ENCODE measurements around the gene PDSS2. TPM values are rescaled to one million over a fixed set of nuclear protein-coding genes. Genes with fewer than 3 reads are reported as not detected.

The PDSS2 gene
- total RNA-seq, 1 donor from 2014 or later: 14.9 TPM

GRCh38 chr6:107123501-107123900 is 335.9 kb downstream of the PDSS2 start:
- H3K4me3 Mint-ChIP-seq: no peak overlapping the region
- Histone ChIP-seq H2AFZ (replicated peaks) (no peak overlapping the region), H3K27me3 (no peaks in the 10 kb centered on the region), H3K9ac (no peak overlapping the region), H3K27ac (no peak overlapping the region), H3K79me2 (ENCODE audit: low read depth) (no peaks in the 10 kb centered on the region), H3K36me3 (no peaks in the 10 kb centered on the region), H4K20me1 (ENCODE audit: low read depth) (no peaks in the 10 kb centered on the region), H3K4me2 (no peak overlapping the region), H3K4me1 (peaks cover 7% of the 10 kb centered on the region), H3K9me3 (ENCODE audit: low read depth) (no peaks in the 10 kb centered on the region), H3K4me3 (no peak overlapping the region), H3F3A (ENCODE audit: low read depth) (peaks cover 12% of the 10 kb centered on the region)
- H3K36me3 Mint-ChIP-seq: no peaks in the 10 kb centered on the region
- H3K27me3 Mint-ChIP-seq (ENCODE audit: insufficient read depth, low read depth): peaks cover 3% of the 10 kb centered on the region
- peaks cover 27% of the 10 kb centered on the region for H3K4me1 Mint-ChIP-seq
- TF ChIP-seq, protein P1, sequence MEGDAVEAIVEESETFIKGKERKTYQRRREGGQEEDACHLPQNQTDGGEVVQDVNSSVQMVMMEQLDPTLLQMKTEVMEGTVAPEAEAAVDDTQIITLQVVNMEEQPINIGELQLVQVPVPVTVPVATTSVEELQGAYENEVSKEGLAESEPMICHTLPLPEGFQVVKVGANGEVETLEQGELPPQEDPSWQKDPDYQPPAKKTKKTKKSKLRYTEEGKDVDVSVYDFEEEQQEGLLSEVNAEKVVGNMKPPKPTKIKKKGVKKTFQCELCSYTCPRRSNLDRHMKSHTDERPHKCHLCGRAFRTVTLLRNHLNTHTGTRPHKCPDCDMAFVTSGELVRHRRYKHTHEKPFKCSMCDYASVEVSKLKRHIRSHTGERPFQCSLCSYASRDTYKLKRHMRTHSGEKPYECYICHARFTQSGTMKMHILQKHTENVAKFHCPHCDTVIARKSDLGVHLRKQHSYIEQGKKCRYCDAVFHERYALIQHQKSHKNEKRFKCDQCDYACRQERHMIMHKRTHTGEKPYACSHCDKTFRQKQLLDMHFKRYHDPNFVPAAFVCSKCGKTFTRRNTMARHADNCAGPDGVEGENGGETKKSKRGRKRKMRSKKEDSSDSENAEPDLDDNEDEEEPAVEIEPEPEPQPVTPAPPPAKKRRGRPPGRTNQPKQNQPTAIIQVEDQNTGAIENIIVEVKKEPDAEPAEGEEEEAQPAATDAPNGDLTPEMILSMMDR (IDR thresholded peaks at IDR 0.05): no peak
- TF ChIP-seq EZH2 (IDR thresholded peaks at IDR 0.05) (no peak), EZH2phosphoT487 (IDR thresholded peaks at IDR 0.05) (no peak)
- no peak overlapping the region for H3K27ac Mint-ChIP-seq
- no peak for DNase-seq (ENCODE audit: low spot score)
- H3K9me3 Mint-ChIP-seq: no peaks in the 10 kb centered on the region

GRCh38 chr6:107122748-107123147 is 336.6 kb downstream of the PDSS2 start:
- no peak overlapping the region for H3K4me3 Mint-ChIP-seq

DNA sequence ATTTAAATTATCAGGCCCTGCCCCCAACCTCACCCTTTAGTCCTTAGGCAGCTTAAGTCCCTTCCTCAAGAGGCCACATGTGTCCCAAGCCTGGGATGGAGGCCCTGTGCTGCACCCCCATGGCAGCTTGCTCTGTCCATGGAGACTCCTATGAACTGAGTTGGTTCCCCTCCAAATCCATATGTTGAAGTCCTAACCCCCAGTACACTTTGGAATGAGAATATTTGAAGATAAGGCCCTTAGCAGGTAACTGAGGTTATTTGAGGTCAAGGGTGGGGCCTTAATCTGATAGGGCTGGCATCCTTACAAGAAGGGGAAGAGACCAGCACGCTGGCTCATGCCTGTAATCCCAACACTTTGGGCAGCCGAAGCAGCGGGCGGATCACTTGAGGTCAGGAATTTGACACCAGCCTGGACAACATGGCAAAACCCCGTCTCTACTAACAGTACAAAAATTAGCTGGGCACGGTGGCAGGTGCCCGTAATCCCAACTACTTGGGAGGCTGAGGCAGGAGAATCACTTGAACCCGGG is 337.3 kb downstream of the PDSS2 start:
- Mint-ChIP-seq H3K27me3 (ENCODE audit: insufficient read depth, low read depth) (peaks cover 3% of the 10 kb centered on the region), H3K9me3 (no peaks in the 10 kb centered on the region), H3K36me3 (no peaks in the 10 kb centered on the region), H3K27ac (peak overlapping the region; percentile 44), H3K4me1 (peaks cover 29% of the 10 kb centered on the region), H3K4me3 (no peak overlapping the region)
- Histone ChIP-seq H4K20me1 (ENCODE audit: low read depth) (no peaks in the 10 kb centered on the region), H3K27me3 (no peaks in the 10 kb centered on the region), H3K36me3 (no peaks in the 10 kb centered on the region), H3K9ac (no peak overlapping the region), H3F3A (ENCODE audit: low read depth) (peaks cover 23% of the 10 kb centered on the region), H3K9me3 (ENCODE audit: low read depth) (no peaks in the 10 kb centered on the region), H3K4me1 (peaks cover 11% of the 10 kb centered on the region), H3K27ac (no peak overlapping the region), H2AFZ (replicated peaks) (no peak overlapping the region), H3K79me2 (ENCODE audit: low read depth) (no peaks in the 10 kb centered on the region), H3K4me3 (no peak overlapping the region), H3K4me2 (no peak overlapping the region)
- no peak for DNase-seq (ENCODE audit: low spot score)
- TF ChIP-seq, protein P1 (IDR thresholded peaks at IDR 0.05): no peak
- TF ChIP-seq EZH2 (IDR thresholded peaks at IDR 0.05) (no peak), EZH2phosphoT487 (IDR thresholded peaks at IDR 0.05) (no peak)

More at GRCh38 chr6:107122748-107123147, 336.6 kb downstream of the PDSS2 start:
- peaks cover 16% of the 10 kb centered on the region for H3F3A ChIP-seq (ENCODE audit: low read depth)
- no peak overlapping the region for H3K27ac ChIP-seq
- H3K27ac Mint-ChIP-seq: no peak overlapping the region
- peaks cover 3% of the 10 kb centered on the region for H3K27me3 Mint-ChIP-seq (ENCODE audit: insufficient read depth, low read depth)
- H4K20me1 ChIP-seq (ENCODE audit: low read depth): no peaks in the 10 kb centered on the region
- DNase-seq (ENCODE audit: low spot score): no peak
- H3K4me3 ChIP-seq: no peak overlapping the region
- no peak overlapping the region for H3K4me2 ChIP-seq
- H3K4me1 ChIP-seq: peaks cover 7% of the 10 kb centered on the region
- no peaks in the 10 kb centered on the region for H3K9me3 ChIP-seq (ENCODE audit: low read depth)
- H3K9ac ChIP-seq: no peak overlapping the region
- peaks cover 25% of the 10 kb centered on the region for H3K4me1 Mint-ChIP-seq
- H2AFZ ChIP-seq (replicated peaks): no peak overlapping the region
- H3K9me3 Mint-ChIP-seq: no peaks in the 10 kb centered on the region
- H3K79me2 ChIP-seq (ENCODE audit: low read depth): no peaks in the 10 kb centered on the region
- no peak for TF ChIP-seq EZH2phosphoT487 (IDR thresholded peaks at IDR 0.05)
- TF ChIP-seq EZH2 (IDR thresholded peaks at IDR 0.05): no peak
- TF ChIP-seq, protein P1 (IDR thresholded peaks at IDR 0.05): no peak
- no peaks in the 10 kb centered on the region for H3K36me3 ChIP-seq
- no peaks in the 10 kb centered on the region for H3K27me3 ChIP-seq
- no peaks in the 10 kb centered on the region for H3K36me3 Mint-ChIP-seq
